Stimulated activated CD4-positive, alpha-beta T cell treated with anti-CD3 and anti-CD28 coated beads, Interleukin-12 subunit alpha, Interleukin-12 subunit beta, amount 100 ng/mL, for 24 hours (primary cell): ENCODE data around the gene TEX13C.
"Not testable (repeated sequence)": the region's sequence is repeated elsewhere in the genome, so short reads cannot be mapped to it uniquely, and the experiment has no call there.

Experiments
- DNase-seq, 2 experiments: peaks; one replicate each; pipeline ENCODE4 v3.0.0-alpha.2; 2020; ENCODE audit warnings: low read depth in 2 of 2

TEX13C gene

DNA sequence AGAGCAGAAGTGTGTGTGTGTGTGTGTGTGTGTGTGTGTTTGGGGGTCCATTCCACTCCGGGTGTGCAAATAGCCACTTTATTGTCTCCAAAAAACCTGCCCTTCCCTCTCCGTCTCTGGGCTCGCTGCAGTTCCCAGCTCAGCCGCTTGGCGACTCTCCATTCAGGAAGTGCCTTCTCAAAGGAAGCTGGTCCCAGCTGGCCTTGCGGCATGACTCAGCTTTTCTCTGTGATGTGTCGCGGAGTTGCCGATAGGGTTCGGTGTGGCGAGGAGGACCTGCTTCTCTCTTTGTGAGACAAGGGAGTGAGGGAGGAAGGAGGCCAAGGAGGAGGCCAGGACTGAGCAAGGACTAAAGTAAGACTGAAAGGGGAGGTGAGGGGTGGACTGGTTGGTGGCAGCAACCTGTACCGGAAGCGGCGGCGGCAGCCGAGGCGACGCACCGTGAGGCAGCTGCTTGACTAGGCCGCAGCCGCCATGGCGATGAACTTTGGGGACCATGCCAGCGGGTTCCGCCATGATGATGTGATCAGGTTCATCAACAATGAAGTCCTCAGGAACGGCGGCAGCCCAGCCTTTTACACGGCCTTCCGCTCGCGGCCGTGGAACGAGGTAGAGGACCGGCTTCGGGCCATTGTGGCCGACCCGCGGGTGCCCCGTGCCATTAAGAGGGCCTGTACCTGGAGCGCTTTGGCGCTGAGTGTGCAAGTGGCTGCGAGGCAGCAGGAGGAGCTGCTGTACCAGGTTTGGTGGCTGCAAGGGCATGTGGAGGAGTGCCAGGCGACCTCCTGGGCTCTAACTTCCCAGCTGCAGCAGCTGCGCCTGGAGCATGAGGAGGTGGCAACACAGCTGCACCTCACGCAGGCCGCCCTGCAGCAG, at the start of gene TEX13C:
Gene TEX13C, plus strand, starts transcription at position 226 of the 876 bp plus-strand sequence. Its CDS starts 249 bp downstream, at position 475.
- DNase-seq = no peak

DNA sequence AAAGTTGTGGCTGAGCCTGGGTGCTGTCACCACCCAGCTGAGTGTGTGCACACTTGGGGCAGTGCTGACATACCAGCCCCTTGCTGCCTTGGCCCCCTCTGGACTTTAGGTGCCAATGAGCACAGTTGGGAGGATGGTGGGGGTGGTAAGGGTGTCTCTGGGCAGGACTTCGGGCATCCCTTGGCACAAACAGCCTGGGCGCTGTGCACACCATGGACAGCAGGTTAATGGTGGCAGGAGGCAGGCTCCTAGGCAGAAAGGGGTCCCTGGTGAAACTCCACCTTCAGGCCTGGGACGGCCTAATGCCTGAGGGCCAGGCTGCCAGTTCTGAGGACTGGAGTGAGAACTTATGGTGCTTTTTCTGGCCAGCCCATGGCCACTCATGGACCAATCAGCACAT, 32.4 kb upstream of the TEX13C start:
- DNase-seq = no peak

- no peak for DNase-seq
Observed at GRCh38 chrX:125288343-125288742, 31.3 kb upstream of the TEX13C start.

GRCh38 chrX:125289209-125289608, 30.5 kb upstream of the TEX13C start:
- DNase-seq = no peak

GRCh38 chrX:125289920-125290319, 29.8 kb upstream of the TEX13C start:
- no peak for DNase-seq

GRCh38 chrX:125291124-125291523, 28.5 kb upstream of the TEX13C start:
- no peak for DNase-seq

- no peak for DNase-seq
Observed at GRCh38 chrX:125293850-125294780, 25.6 kb upstream of the TEX13C start.

GRCh38 chrX:125295337-125295736, 24.3 kb upstream of the TEX13C start:
- no peak for DNase-seq

GRCh38 chrX:125298871-125299270, 20.8 kb upstream of the TEX13C start:
- DNase-seq = no peak

DNA sequence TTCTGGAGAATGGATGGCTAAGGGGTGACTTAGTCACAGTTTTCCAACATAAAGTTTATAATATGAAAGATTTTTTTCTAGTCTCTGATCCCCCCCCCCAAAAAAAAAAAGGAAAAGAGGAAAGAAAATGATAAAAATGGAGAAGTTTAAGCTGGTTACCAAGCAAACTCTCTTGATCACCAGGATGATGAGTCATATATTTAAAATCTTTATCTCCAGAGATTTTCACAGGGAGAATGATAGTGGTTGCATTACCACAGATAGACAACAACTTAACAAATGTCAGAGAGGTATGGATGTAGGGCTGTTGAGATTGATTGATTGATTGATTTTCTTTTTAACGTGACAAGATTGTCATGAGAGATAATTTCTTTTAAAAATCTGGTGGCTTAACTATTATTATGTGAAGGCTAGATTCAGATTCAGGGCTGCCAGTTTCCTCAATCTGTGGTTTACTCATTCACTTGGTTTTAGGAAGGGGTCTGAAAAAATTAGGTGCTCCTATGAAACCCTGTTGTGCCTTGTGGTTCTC, 13.3 kb upstream of the TEX13C start:
- no peak for DNase-seq

DNA sequence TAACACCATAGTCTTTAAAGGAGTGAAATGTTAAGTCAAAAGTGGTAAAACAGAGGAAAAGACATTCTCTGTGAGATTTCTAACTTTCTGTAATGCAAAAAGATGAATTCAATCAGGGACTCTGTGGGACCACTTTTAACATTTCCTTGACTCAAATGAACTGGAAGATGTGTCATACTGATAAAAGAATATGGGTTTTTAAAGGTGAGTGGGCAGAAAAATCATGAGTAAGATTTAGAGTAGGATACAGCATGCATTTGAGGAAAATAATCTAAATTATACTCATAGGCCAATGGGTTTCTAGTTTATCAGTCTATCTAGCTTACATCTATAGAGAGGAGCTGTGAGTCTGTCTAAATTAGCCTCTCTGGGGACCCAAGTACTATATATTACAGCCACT, 11.0 kb upstream of the TEX13C start:
- DNase-seq = no peak

DNA sequence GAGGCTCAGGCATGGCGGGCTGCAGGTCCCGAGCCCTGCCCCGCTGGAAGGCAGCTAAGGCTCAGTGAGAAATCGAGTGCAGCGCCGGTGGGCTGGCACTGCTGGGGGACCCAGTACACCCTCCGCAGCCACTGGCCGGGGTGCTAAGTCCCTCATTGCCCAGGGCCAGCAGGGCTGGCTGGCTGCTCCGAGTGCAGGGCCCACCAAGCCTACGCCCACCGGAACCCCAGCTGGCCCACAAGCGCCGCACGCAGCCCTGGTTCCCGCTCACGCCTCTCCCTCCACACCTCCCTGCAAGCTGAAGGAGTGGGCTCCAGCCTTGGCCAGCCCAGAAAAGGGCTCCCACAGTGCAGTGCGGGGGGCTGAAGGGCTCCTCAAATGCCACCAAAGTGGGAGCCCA, 505 bp upstream of the TEX13C start:
- not testable (repeated sequence) for DNase-seq

DNA sequence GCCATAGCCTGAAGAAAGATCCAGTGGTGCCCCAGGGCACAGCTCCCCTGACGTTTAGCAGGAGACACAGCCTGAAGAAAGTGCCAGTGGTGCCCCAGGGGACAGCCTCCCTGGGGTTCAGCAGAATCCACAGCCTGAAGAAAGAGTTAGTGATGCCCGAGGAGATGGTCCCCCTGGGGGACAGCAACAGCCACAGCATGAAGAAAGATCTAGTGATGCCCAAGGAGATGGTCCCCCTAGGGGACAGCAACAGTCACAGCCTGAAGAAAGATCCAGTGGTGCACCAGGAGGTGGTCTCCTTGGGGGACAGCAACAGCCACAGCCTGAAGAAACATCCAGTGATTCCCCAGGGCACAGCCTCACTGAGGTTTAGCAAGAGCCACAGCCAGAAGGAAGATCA, 2.8 kb downstream of the TEX13C start:
- DNase-seq = no peak

GRCh38 chrX:125326599-125326998, 6.9 kb downstream of the TEX13C start:
- no peak for DNase-seq

GRCh38 chrX:125327891-125328290, 8.2 kb downstream of the TEX13C start:
- DNase-seq = no peak

DNA sequence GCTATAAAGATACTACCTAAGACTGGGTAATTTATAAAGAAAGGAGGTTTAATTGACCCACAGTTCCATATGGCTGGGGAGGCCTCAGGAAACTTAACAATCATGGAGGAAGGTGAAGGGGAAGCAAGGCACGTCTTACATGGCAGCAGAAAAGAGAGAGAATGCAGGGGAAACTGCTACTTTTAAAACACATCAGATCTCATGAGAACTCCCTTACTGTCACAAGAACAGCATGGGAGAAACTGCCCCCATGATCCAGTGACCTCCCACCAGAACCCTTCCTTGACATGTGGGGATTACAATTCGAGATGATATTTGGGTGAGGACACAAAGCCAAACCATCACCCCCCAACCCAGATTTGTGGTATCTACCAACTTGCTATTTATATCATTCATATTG, 13.9 kb downstream of the TEX13C start:
- DNase-seq = no peak

DNA sequence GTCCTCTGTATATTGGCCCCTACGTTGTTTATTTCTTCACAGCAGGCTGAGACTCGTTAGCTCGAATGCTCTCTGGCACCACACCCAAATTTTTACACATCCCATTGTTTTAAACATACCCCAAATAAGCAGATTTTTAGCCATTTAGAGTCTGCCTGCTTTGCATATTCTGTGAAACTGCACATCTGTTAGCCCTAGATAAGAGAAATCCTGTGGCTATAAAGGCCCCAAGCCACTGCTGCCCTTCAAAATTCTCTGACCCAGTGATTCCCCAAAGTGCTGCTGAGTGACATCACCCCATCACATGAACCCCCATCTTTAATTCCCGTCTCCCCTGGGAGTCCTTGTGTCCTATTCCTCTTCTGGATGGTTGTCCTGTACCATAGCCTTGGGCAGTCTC, 20.8 kb downstream of the TEX13C start:
- DNase-seq = no peak

DNA sequence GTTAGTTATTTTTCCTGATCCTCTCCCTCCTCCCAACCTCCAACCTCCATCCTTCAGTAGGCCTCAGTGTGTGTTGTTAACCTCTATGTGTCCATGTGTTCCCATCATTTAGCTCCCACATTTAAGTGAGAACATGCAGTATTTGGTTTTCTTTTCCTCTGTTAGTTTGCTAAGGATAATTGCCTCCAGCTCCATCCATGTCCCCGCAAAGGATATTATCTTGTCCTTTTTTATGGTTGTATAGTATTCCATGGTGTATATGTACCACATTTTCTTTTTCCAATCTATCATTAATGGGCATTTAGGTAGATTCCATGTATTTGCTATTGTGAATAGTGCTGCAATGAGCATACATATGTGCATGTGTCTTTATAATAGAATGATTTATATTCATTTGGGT, 54.5 kb downstream of the TEX13C start:
- DNase-seq = no peak
